Ectodermal cell (in vitro differentiated cells): Measurements from ENCODE around the gene KRT36. TPM values are rescaled to one million over a fixed set of nuclear protein-coding genes. Genes with fewer than 3 reads are reported as not detected.

Source experiments
- H3K27ac ChIP-seq: 2 replicates; pipeline ENCODE4 v1.7.0; 2013; ENCODE audit warnings: mild to moderate bottlenecking, low read depth, low read length; ENCODE audit not compliant: insufficient read depth, poor library complexity, severe bottlenecking
- H3K27me3 ChIP-seq: 2 replicates; pipeline ENCODE4 v1.7.0; 2013; ENCODE audit warnings: mild to moderate bottlenecking, low read length; ENCODE audit not compliant: insufficient read depth, control insufficient read depth, poor library complexity, severe bottlenecking
- H3K36me3 ChIP-seq: one replicate; pipeline ENCODE4 v1.7.0; 2013; ENCODE audit warnings: low read length; ENCODE audit not compliant: control insufficient read depth, insufficient read depth
- H3K4me1 ChIP-seq: one replicate; pipeline ENCODE4 v1.7.0; 2013; ENCODE audit warnings: low read length; ENCODE audit not compliant: control insufficient read depth, insufficient read depth
- H3K4me3 ChIP-seq: 2 replicates; pipeline ENCODE4 v1.7.0; 2013; ENCODE audit warnings: low read depth, low read length, control low read depth; ENCODE audit not compliant: insufficient read depth
- H3K9me3 ChIP-seq: 2 replicates; pipeline ENCODE4 v1.7.0; 2013; ENCODE audit warnings: mild to moderate bottlenecking, low read length, moderate library complexity; ENCODE audit not compliant: control insufficient read depth
- WGBS, 2 experiments: methylation state at CpG; one replicate each; pipeline ENCODE4 v1.1.7; 2013; ENCODE audit warnings: missing lambda C conversion rate in 2 of 2; 5-methylcytosine and 5-hydroxymethylcytosine counted together
- polyA plus RNA-seq, 4 experiments: library from polyadenylated mRNA; stranded (reverse); fragments of 50-300 nt; gene quantifications; one replicate each; pipeline ENCODE4 v1.2.3, GENCODE V29; 2013

KRT36 gene
- not detected for polyA plus RNA-seq (2013, experiment 1 of 4)
- not detected for polyA plus RNA-seq (2013, experiment 2 of 4)
- not detected for polyA plus RNA-seq (2013, experiment 3 of 4)
- not detected for polyA plus RNA-seq (2013, experiment 4 of 4)

GRCh38 chr17:41489531-41489930 is at the start of gene KRT36:
KRT36 (minus strand) TSS chr17:41489910; CDS start chr17:41489864, 46 bp downstream.
- WGBS, 2 experiments, result 95 to 96% methylated on average over 12 of the region's 12 CpGs
- Histone ChIP-seq H3K27ac (no peak within 1 kb of the TSS), H3K27me3 (no peaks in the 10 kb centered on the region), H3K36me3 (no peaks in the 10 kb centered on the region), H3K9me3 (no peaks in the 10 kb centered on the region), H3K4me1 (peaks cover 2% of the 10 kb centered on the region), H3K4me3 (no peak within 1 kb of the TSS)

GRCh38 chr17:41539071-41539492 is 49.4 kb upstream of the KRT36 start:
- no peak overlapping the region for H3K27ac ChIP-seq
- peaks cover 6% of the 10 kb centered on the region for H3K4me1 ChIP-seq
- no peaks in the 10 kb centered on the region for H3K9me3 ChIP-seq
- H3K4me3 ChIP-seq, result no peak overlapping the region
- no peaks in the 10 kb centered on the region for H3K27me3 ChIP-seq
- no peaks in the 10 kb centered on the region for H3K36me3 ChIP-seq
- WGBS, 2 experiments, result 69 to 72% methylated on average over 5 of the region's 5 CpGs

DNA sequence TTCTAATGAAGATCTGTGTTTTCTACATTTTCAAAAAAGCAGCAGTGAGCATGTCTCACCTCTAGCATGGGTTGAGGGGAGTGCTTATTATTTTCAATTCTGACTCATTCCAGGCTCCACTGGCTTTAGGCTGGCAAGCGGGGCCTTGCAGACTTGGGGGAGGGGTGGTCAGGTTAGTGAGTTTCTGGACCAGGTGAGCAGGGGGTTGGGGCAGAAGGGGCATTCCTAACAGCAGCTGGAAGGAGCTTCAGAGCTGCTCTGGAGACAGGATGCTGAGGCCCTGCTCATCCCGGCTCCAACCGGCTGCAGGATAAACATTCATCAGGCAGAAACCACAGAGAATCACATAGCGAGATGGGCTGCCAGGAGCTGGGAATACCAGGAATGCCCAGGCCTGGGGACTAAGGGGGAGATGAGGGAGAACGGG is 48.9 kb upstream of the KRT36 start:
- Histone ChIP-seq H3K4me3 (no peak overlapping the region), H3K4me1 (peaks cover 6% of the 10 kb centered on the region), H3K9me3 (no peaks in the 10 kb centered on the region), H3K27me3 (no peaks in the 10 kb centered on the region), H3K36me3 (no peaks in the 10 kb centered on the region), H3K27ac (no peak overlapping the region)
- 68 to 74% methylated on average over 5 of the region's 5 CpGs for WGBS, 2 experiments

- no peak overlapping the region for H3K27ac ChIP-seq
- no peaks in the 10 kb centered on the region for H3K36me3 ChIP-seq
- H3K4me3 ChIP-seq, result no peak overlapping the region
- no peaks in the 10 kb centered on the region for H3K9me3 ChIP-seq
- H3K27me3 ChIP-seq, result no peaks in the 10 kb centered on the region
- WGBS, 2 experiments, result 93 to 94% methylated on average over 8 to 9 of the region's 9 CpGs
- peaks cover 6% of the 10 kb centered on the region for H3K4me1 ChIP-seq
These were observed 48.3 kb upstream of the KRT36 start for GRCh38 chr17:41537990-41538389.

DNA sequence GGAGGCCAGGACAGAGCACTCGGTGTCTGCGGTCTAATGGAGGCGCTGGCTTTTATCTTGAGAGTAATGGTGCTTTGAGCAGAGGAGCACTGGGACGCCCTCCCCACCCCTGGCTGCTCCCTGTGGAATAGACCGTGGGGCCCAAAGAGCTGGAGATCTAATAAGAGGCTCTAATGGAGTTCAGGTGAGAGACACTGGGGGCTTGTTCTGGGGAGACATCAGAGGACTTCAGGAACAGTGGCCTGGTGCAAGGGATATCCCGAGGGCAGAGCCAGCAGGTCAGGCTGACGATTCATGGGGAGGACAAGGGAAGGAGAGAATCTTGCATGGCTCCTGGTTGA is 47.9 kb upstream of the KRT36 start:
- H3K27ac ChIP-seq, result no peak overlapping the region
- no peak overlapping the region for H3K4me3 ChIP-seq
- no peaks in the 10 kb centered on the region for H3K9me3 ChIP-seq
- WGBS, 2 experiments, result 87 to 89% methylated on average over 7 of the region's 7 CpGs
- no peaks in the 10 kb centered on the region for H3K36me3 ChIP-seq
- H3K4me1 ChIP-seq, result peaks cover 6% of the 10 kb centered on the region
- H3K27me3 ChIP-seq, result no peaks in the 10 kb centered on the region

- H3K4me1 ChIP-seq, result peaks cover 6% of the 10 kb centered on the region
- no peaks in the 10 kb centered on the region for H3K36me3 ChIP-seq
- H3K27me3 ChIP-seq, result no peaks in the 10 kb centered on the region
- H3K27ac ChIP-seq, result no peak overlapping the region
- no peak overlapping the region for H3K4me3 ChIP-seq
- 92% methylated on average over 7 of the region's 7 CpGs for WGBS, 2 experiments
- H3K9me3 ChIP-seq, result no peaks in the 10 kb centered on the region
These were observed 47.3 kb upstream of the KRT36 start for GRCh38 chr17:41536741-41537613.

GRCh38 chr17:41535764-41536481 is 46.2 kb upstream of the KRT36 start:
- Histone ChIP-seq H3K4me3 (no peak overlapping the region), H3K9me3 (no peaks in the 10 kb centered on the region), H3K27ac (no peak overlapping the region), H3K27me3 (no peaks in the 10 kb centered on the region), H3K36me3 (no peaks in the 10 kb centered on the region), H3K4me1 (peaks cover 6% of the 10 kb centered on the region)
- 78 to 83% methylated on average over 15 of the region's 15 CpGs for WGBS, 2 experiments

DNA sequence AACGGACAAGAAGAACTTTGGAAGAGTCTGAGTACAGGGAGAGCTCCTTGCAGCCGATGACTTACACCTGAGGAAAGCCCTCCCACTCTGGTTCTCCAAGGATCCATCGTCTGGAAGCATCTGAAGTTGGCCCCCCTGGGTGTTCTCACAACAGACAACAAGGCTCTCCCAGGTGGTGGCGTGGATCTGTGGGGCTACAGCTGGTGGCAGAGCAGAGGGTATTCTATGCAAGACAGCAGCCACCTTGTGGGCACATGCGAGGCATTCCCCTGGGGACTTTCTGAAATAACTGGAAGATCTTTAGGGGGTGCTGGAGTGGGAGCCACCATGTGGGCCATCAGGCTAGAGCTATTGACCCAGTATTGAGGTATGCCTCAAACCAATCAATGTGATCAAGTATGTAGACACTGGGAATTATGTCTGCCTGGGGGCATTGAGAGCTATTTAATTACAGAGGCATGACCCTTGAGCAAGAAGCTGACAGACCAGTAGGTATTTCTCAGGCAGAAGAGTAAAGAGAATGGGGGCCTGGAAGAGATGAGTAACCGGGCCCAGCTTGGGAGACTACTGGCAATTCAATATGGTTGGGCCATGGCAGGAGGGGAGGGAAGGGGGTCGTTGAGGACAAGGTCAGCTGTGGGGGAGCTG is 45.3 kb upstream of the KRT36 start:
- Histone ChIP-seq H3K27ac (no peak overlapping the region), H3K27me3 (no peaks in the 10 kb centered on the region), H3K36me3 (no peaks in the 10 kb centered on the region), H3K4me3 (no peak overlapping the region), H3K4me1 (peaks cover 6% of the 10 kb centered on the region), H3K9me3 (no peaks in the 10 kb centered on the region)
- WGBS, 2 experiments, result 75 to 84% methylated on average over 7 of the region's 7 CpGs

GRCh38 chr17:41533613-41534012 is 43.9 kb upstream of the KRT36 start:
- H3K27me3 ChIP-seq, result peaks cover 1% of the 10 kb centered on the region
- WGBS, 2 experiments, result 98% methylated on average over 7 of the region's 7 CpGs
- H3K9me3 ChIP-seq, result no peaks in the 10 kb centered on the region
- H3K36me3 ChIP-seq, result no peaks in the 10 kb centered on the region
- H3K4me3 ChIP-seq, result no peak overlapping the region
- peaks cover 14% of the 10 kb centered on the region for H3K4me1 ChIP-seq
- no peak overlapping the region for H3K27ac ChIP-seq
